Activated T-cell treated with anti-CD3 and anti-CD28 coated beads, Interleukin-2, amount 50 U/mL, for 1 hour (primary cell): ENCODE data around the gene ZFAND3.

Experiments used
- DNase-seq: peaks from one replicate; pipeline ENCODE4 v3.0.0-alpha.2; 2020

The ZFAND3 gene

GRCh38 chr6:38193481-38194281, 374.2 kb downstream of the ZFAND3 start:
- DNase-seq, result no peak

GRCh38 chr6:38194282-38194572, 374.7 kb downstream of the ZFAND3 start:
- no peak for DNase-seq

GRCh38 chr6:38194589-38194988, 375.1 kb downstream of the ZFAND3 start:
- DNase-seq, result no peak

GRCh38 chr6:38195113-38195635, 375.6 kb downstream of the ZFAND3 start:
- no peak for DNase-seq

GRCh38 chr6:38198219-38198618, 378.7 kb downstream of the ZFAND3 start:
- no peak for DNase-seq
